Upper lobe of left lung (tissue), 6 donors: ENCODE measurements around the gene HSFX4. TPM values are rescaled to one million over a fixed set of nuclear protein-coding genes. Genes with fewer than 3 reads are reported as not detected.
"Not testable (repeated sequence)": the region's sequence is repeated elsewhere in the genome, so short reads cannot be mapped to it uniquely, and the experiment has no call there.

Source experiments
- ATAC-seq, 2 donors: fragments of 200-7000 bp; cut with Tn5 transposase; one replicate each; pipeline ENCODE4 v1.9.1; 2022; ENCODE audit warnings: mild to moderate bottlenecking in 2 of 2, moderate library complexity in 2 of 2; ENCODE audit not compliant: low FRiP score in 2 of 2
- DNase-seq, 2 donors: peaks; one replicate each; pipeline ENCODE4 v3.0.0-alpha.2; 2019 to 2020
- H3K27ac ChIP-seq, 4 donors: fragments of 200-600 bp; sonication (generic); one replicate each; pipeline ENCODE4 v1.5.1; 2016 to 2019
- H3K27me3 ChIP-seq, 4 donors: fragments of 200-600 bp; sonication (generic); one replicate each; pipeline ENCODE4 v1.5.1; 2017 to 2019
- H3K36me3 ChIP-seq, 4 donors: fragments of 200-600 bp; sonication (generic); one replicate each; pipeline ENCODE4 v1.5.1; 2016 to 2019
- H3K4me1 ChIP-seq, 4 donors: fragments of 200-600 bp; sonication (generic); one replicate each; pipeline ENCODE4 v1.5.1; 2018 to 2019
- H3K4me3 ChIP-seq, 4 donors: fragments of 200-600 bp; sonication (generic); one replicate each; pipeline ENCODE4 v1.5.1; 2017 to 2019; ENCODE audit warnings: mild to moderate bottlenecking in 2 of 4, moderate library complexity in 1 of 4
- H3K9me3 ChIP-seq, 4 donors: fragments of 200-600 bp; sonication (generic); one replicate each; pipeline ENCODE4 v1.5.1; 2018 to 2019
- EP300 ChIP-seq, 4 donors: sonication (generic); formaldehyde crosslinking; IDR thresholded peaks; one replicate each; pipeline ENCODE4 v1.5.1; 2017; ENCODE audit warnings: antibody characterized with exemption in 4 of 4, control low read depth in 2 of 4
- POLR2A ChIP-seq, 4 donors: fragments of 450-650 bp; IDR thresholded peaks; one replicate each; pipeline ENCODE4 v1.5.1; 2016 to 2017; ENCODE audit warnings: antibody characterized with exemption in 4 of 4, mild to moderate bottlenecking in 2 of 4
- POLR2AphosphoS5 ChIP-seq, 2 donors: sonication (generic); formaldehyde crosslinking; IDR thresholded peaks; one replicate each; pipeline ENCODE4 v1.5.1; 2017; ENCODE audit warnings: antibody characterized with exemption in 2 of 2
- WGBS, 2 donors: methylation state at CpG; one replicate each; pipeline ENCODE4 v1.1.5; 2017 to 2018; 5-methylcytosine and 5-hydroxymethylcytosine counted together
- total RNA-seq, 6 donors: library from RNA; depleted of rRNA in 4 of 6; stranded (reverse); fragments of >200 nt in 4 of 6; gene quantifications; one replicate each; pipeline versions ENCODE4 v1.1.0 to v1.2.1, GENCODE V29; 2016 to 2021
- TF ChIP-seq, protein P1 (sequence below), 6 experiments: fragments of 450-650 bp in 4 of 6; fragments of 200-600 bp in 2 of 6; sonication (generic) in 2 of 6; IDR thresholded peaks; one replicate each; pipeline ENCODE4 v1.5.1; 2016 to 2019; ENCODE audit warnings: antibody characterized with exemption in 6 of 6
- donor health status: DM: no; HTN: no; CAD: no; lungs with moderate emphysema.
- donor health status: DM: no; HTN: yes; CAD: no; lungs with severe emphysema.

The HSFX4 gene
- total RNA-seq, 6 donors from 2014 or later, result not detected

DNA sequence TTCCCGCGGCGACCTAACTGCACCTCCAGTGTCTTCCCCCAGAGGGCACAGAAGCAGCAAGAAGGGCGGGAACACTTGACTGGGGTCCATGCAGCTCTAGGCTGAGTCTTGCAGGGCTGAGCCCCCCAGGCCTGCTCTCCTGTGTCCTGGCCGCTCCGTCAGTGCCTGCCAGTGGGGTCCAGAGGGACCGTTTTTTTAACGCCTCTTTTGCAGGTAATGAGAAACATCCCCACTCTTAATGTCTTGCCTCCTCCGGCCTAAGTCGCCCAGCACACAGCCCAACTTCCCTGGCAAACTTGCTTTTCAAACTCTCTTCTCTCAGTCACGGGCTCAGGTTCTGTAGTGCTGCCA is 11.3 kb downstream of the HSFX4 start:
- not testable (repeated sequence) for H3K9me3 ChIP-seq, DNase-seq, H3K36me3 ChIP-seq, H3K4me1 ChIP-seq, H3K27me3 ChIP-seq, ATAC-seq
- H3K27ac ChIP-seq, result peak overlapping the region in 2 of 4 donors; percentile 88 to 98
- TF ChIP-seq, protein P1, sequence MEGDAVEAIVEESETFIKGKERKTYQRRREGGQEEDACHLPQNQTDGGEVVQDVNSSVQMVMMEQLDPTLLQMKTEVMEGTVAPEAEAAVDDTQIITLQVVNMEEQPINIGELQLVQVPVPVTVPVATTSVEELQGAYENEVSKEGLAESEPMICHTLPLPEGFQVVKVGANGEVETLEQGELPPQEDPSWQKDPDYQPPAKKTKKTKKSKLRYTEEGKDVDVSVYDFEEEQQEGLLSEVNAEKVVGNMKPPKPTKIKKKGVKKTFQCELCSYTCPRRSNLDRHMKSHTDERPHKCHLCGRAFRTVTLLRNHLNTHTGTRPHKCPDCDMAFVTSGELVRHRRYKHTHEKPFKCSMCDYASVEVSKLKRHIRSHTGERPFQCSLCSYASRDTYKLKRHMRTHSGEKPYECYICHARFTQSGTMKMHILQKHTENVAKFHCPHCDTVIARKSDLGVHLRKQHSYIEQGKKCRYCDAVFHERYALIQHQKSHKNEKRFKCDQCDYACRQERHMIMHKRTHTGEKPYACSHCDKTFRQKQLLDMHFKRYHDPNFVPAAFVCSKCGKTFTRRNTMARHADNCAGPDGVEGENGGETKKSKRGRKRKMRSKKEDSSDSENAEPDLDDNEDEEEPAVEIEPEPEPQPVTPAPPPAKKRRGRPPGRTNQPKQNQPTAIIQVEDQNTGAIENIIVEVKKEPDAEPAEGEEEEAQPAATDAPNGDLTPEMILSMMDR (IDR thresholded peaks at IDR 0.05), result peak; percentile 42 to 82 (median 71)
- WGBS, 2 donors, result 32% methylated on average over 10 of the region's 11 CpGs; no CpG with 5 or more reads in 1 of the 2 donors
- peak overlapping the region in 2 of 4 donors; percentile 21 to 67 for H3K4me3 ChIP-seq

DNA sequence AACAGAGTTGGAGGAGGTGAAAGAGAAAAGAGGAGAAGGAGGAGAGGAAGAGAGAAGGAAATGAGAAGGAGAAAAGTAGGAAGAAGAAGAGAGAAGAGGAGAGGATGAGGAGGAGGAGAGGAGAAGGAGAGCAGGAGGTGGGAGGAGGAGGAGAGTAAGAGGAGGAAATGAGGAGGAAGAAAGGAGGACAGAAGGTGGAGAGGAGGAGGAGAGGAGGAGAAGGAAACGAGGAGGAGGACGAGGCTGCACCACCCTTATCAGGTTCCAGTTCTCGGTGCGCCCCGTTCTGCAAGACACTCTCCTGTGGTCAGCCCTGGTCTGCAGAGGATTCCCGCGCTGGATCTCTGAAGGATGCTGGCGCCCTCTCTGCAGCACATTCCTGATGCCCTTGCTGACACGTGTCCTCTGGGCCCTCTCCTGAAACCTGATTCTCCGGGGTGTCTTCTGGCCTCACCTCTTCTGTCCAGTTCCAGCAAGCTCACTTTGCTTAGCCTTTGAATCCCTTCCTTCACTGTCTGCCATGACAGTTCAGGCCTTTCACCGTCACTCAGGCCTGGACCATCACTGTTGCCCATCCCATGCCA is 15.8 kb downstream of the HSFX4 start:
- not testable (repeated sequence) for H3K4me3 ChIP-seq, H3K9me3 ChIP-seq, DNase-seq, H3K27me3 ChIP-seq, H3K4me1 ChIP-seq, H3K27ac ChIP-seq, ATAC-seq, H3K36me3 ChIP-seq
- WGBS, 2 donors, result 79 to 84% methylated on average over 11 of the region's 11 CpGs

DNA sequence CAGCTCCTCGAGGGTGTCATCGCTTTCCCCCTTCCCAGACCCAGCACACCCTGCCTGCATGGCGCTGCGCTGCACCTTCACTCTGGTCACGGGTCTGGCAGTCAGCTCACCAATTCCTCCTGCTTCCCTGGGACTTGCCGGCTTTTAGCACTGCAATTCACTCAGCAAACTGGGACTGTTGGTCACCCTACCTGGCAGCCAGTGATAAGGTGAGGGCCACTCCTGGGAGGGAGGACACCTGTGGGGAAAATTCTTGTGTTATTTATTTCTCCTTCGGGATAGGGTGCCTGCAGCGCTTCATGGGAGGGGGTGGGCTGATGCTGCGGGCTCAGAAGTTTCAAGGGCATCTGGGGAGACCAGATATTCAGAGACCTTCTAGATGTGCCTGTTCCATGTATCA is 16.4 kb downstream of the HSFX4 start:
- H3K27me3 ChIP-seq, H3K4me3 ChIP-seq, H3K4me1 ChIP-seq, H3K27ac ChIP-seq, H3K9me3 ChIP-seq, ATAC-seq, DNase-seq, H3K36me3 ChIP-seq: not testable (repeated sequence)
- WGBS, 2 donors, result 87 to 100% methylated on average over 3 to 6 of the region's 9 CpGs

DNA sequence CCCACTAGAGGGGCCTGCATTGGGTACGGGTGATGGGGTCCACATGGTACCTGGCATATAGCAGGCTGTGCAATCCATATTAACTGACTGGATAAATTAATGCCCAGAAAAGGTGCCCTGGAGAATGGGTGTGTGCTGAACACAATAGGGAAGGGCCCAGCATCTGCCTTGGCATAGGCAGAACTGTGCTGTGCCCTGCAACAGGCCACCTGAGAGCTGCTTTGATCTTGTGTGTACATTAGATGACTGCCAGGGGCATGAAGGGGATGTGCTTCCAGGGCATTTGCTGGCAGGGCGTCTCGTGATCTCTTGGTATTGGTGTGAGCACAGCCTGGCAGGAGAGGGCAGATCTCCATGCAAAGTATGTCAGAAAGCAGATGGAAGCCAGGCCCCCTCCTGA is 17.6 kb downstream of the HSFX4 start:
- H3K27ac ChIP-seq, DNase-seq, ATAC-seq, H3K36me3 ChIP-seq, H3K4me3 ChIP-seq, H3K9me3 ChIP-seq, H3K27me3 ChIP-seq, H3K4me1 ChIP-seq: not testable (repeated sequence)
- WGBS, 2 donors, result no CpG with 5 or more reads among the region's 3 CpGs

DNA sequence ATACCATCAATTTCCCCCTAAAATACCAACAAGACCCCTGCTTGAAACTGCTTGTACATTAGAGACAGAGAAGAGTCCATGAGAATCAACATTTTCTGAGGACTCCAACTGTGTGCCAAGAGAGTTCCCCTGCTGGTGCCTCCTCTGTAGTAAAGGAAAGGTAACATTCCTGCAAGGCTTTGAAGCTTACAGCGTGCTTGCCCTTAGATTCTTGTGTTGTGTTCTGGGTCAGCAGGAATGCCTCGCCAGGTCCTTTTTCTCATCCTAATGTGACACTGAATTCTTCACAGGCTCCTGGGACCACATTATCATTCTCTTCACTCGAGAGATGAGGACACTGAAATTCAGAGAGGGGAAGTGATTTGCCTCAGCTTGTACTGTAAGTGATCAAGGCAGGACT is 18.6 kb downstream of the HSFX4 start:
- no peak for DNase-seq
- no peak for ATAC-seq
- TF ChIP-seq, protein P1 (IDR thresholded peaks at IDR 0.05), result no peak
- TF ChIP-seq POLR2A (IDR thresholded peaks at IDR 0.05) (no peak), POLR2AphosphoS5 (IDR thresholded peaks at IDR 0.05) (no peak), EP300 (IDR thresholded peaks at IDR 0.05) (no peak)
- no peaks in the 10 kb centered on the region for H3K9me3 ChIP-seq
- no peaks in the 10 kb centered on the region for H3K4me1 ChIP-seq
- H3K27ac ChIP-seq, result no peak overlapping the region
- peaks cover 0 to 3% (median 0%) of the 10 kb centered on the region in 4 donors for H3K36me3 ChIP-seq
- no peaks in the 10 kb centered on the region for H3K27me3 ChIP-seq
- no peak overlapping the region for H3K4me3 ChIP-seq
- WGBS, 2 donors, result 74 to 83% methylated on average over 2 to 3 of the region's 3 CpGs

DNA sequence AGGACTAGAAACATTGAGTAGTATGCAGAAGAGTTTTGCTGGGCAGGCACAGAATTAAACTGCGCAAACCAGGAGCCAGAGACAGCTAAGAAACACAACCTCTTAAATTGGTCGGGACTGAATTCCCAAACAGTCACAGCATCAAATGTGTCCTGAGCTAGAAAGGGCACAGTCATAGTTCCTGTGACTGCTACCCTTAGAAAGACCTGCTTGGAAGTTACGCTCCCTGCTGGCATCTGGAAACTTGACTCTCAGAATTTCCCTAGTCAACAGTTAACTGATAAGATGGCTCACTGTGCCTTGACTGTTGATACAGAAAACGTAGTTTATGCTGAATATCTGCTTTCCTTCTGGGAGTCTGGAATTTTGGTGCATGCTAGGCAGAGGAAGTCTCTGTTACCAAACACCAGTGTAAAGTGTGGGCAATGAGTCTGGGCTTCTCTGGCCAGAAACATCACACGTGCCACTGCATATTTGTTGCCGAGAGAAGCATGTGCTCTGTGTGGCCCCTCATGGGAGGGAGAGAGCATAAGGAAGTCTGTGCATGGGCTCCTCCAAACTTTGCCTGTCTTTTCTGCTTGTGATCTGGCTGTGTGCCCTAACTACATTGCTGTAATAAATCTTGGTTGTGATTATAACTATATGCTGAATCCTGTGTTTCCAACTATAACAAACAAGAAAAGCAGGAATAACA is 20.5 kb downstream of the HSFX4 start:
- no peaks in the 10 kb centered on the region for H3K27me3 ChIP-seq
- no peaks in the 10 kb centered on the region for H3K9me3 ChIP-seq
- no peak for ATAC-seq
- H3K4me1 ChIP-seq, result no peaks in the 10 kb centered on the region
- H3K27ac ChIP-seq, result no peak overlapping the region
- DNase-seq, result no peak
- TF ChIP-seq EP300 (IDR thresholded peaks at IDR 0.05), result no peak
- TF ChIP-seq POLR2A (IDR thresholded peaks at IDR 0.05), result no peak
- TF ChIP-seq, protein P1 (IDR thresholded peaks at IDR 0.05), result no peak
- TF ChIP-seq POLR2AphosphoS5 (IDR thresholded peaks at IDR 0.05), result no peak
- peaks cover 0 to 3% (median 0%) of the 10 kb centered on the region in 4 donors for H3K36me3 ChIP-seq
- no peak overlapping the region for H3K4me3 ChIP-seq
- 76 to 82% methylated on average over 3 to 6 of the region's 6 CpGs for WGBS, 2 donors
